HG03457 (cell line): Measurements from ENCODE around the gene MOB2.
"Not testable (repeated sequence)": the region's sequence is repeated elsewhere in the genome, so short reads cannot be mapped to it uniquely, and the experiment has no call there.

ENCODE experiments used
- ATAC-seq: cut with Tn5 transposase; IDR thresholded peaks from one replicate; pipeline ENCODE4 v1.9.1; 2021; ENCODE audit warnings: moderate number of reproducible peaks; ENCODE audit not compliant: unreplicated experiment

Gene MOB2

GRCh38 chr11:1423406-1423805 is 63.2 kb downstream of the MOB2 start:
- not testable (repeated sequence) for ATAC-seq

GRCh38 chr11:1422981-1423380 is 63.6 kb downstream of the MOB2 start:
- ATAC-seq = no peak

- ATAC-seq = no peak
These were observed 64.1 kb downstream of the MOB2 start for GRCh38 chr11:1422481-1422880.

GRCh38 chr11:1421291-1421690 is 65.3 kb downstream of the MOB2 start:
- no peak for ATAC-seq

GRCh38 chr11:1419811-1420210 is 66.8 kb downstream of the MOB2 start:
- no peak for ATAC-seq
